Panc1 (cell line): ENCODE measurements around the gene SLCO1B3.

Experiments used
- POLR2AphosphoS5 ChIP-seq: IDR thresholded peaks from 2 replicates; pipeline ENCODE4 v1.6.1; 2012; ENCODE audit warnings: mild to moderate bottlenecking, low read depth, low read length, moderate library complexity
- SIN3A ChIP-seq: IDR thresholded peaks from 2 replicates; pipeline ENCODE4 v1.6.1; 2012; ENCODE audit warnings: low read depth, mild to moderate bottlenecking, low read length, moderate library complexity, borderline replicate concordance; ENCODE audit not compliant: insufficient read depth
- TF ChIP-seq, protein P1 (sequence below): fragments of 450-650 bp; IDR thresholded peaks from 2 replicates; pipeline ENCODE4 v1.5.1; 2017; ENCODE audit warnings: mild to moderate bottlenecking

GRCh38 chr12:20963762-20964161 lies 153.3 kb downstream of the SLCO1B3 start:
- TF ChIP-seq, protein P1, sequence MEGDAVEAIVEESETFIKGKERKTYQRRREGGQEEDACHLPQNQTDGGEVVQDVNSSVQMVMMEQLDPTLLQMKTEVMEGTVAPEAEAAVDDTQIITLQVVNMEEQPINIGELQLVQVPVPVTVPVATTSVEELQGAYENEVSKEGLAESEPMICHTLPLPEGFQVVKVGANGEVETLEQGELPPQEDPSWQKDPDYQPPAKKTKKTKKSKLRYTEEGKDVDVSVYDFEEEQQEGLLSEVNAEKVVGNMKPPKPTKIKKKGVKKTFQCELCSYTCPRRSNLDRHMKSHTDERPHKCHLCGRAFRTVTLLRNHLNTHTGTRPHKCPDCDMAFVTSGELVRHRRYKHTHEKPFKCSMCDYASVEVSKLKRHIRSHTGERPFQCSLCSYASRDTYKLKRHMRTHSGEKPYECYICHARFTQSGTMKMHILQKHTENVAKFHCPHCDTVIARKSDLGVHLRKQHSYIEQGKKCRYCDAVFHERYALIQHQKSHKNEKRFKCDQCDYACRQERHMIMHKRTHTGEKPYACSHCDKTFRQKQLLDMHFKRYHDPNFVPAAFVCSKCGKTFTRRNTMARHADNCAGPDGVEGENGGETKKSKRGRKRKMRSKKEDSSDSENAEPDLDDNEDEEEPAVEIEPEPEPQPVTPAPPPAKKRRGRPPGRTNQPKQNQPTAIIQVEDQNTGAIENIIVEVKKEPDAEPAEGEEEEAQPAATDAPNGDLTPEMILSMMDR = no peak
- TF ChIP-seq POLR2AphosphoS5 (no peak), SIN3A (no peak)
